HepG2 (cell line): Measurements from ENCODE around the gene CCT6A. TPM values are rescaled to one million over a fixed set of nuclear protein-coding genes. Genes with fewer than 3 reads are reported as not detected.

Source experiments
- AHR ChIP-seq: IDR thresholded peaks from 2 replicates; pipeline ENCODE4 v1.6.1; 2018; ENCODE audit warnings: missing genetic modification reagents, missing compliant biosample characterization
- FOXP1 ChIP-seq, 2 experiments: fragments of 450-650 bp in 1 of 2; IDR thresholded peaks; 2 replicates each; pipeline ENCODE4 v1.6.1; 2017 to 2018; ENCODE audit warnings: antibody characterized with exemption in 1 of 2
- HMG20A ChIP-seq: IDR thresholded peaks from 2 replicates; pipeline ENCODE4 v1.6.1; 2016; ENCODE audit warnings: borderline replicate concordance
- HNF1B ChIP-seq: sonication (generic); formaldehyde crosslinking; IDR thresholded peaks from 2 replicates; pipeline ENCODE4 v1.5.1; 2020; ENCODE audit warnings: mild to moderate bottlenecking, moderate library complexity, missing genetic modification reagents
- MIER2 ChIP-seq: IDR thresholded peaks from 2 replicates; pipeline ENCODE4 v1.6.1; 2016; ENCODE audit warnings: missing biosample characterization, missing genetic modification reagents
- PRPF4 ChIP-seq: fragments of 200-400 bp; formaldehyde crosslinking; IDR thresholded peaks from 2 replicates; pipeline ENCODE4 v1.6.1; 2016; ENCODE audit warnings: low read length, low read depth; ENCODE audit not compliant: poor library complexity, severe bottlenecking
- RELA ChIP-seq: sonication (generic); formaldehyde crosslinking; IDR thresholded peaks from 2 replicates; pipeline ENCODE4 v1.4.0; 2020; ENCODE audit warnings: missing genetic modification reagents
- ZFAT ChIP-seq: sonication (generic); formaldehyde crosslinking; conservative IDR thresholded peaks from 2 replicates; pipeline ENCODE4 v1.8.1; 2023; ENCODE audit warnings: missing genetic modification reagents, inconsistent platforms
- ZNF18 ChIP-seq: sonication (generic); formaldehyde crosslinking; IDR thresholded peaks from 2 replicates; pipeline ENCODE4 v1.8.0; 2022; ENCODE audit warnings: mild to moderate bottlenecking, missing genetic modification reagents; ENCODE audit not compliant: insufficient replicate concordance
- ZNF556 ChIP-seq: sonication (generic); formaldehyde crosslinking; IDR thresholded peaks from 2 replicates; pipeline ENCODE4 v1.4.0; 2020; ENCODE audit warnings: mild to moderate bottlenecking, missing genetic modification reagents, borderline replicate concordance
- ZNF720 ChIP-seq: sonication (generic); formaldehyde crosslinking; IDR thresholded peaks from 2 replicates; pipeline ENCODE4 v1.4.0; 2020; ENCODE audit warnings: missing genetic modification reagents
- polyA plus RNA-seq, 8 experiments: library from polyadenylated mRNA; depleted of rRNA in 3 of 8; stranded (reverse) in 7 of 8; unstranded in 1 of 8; fragments of >200 nt; fragmentation: Illumina TruSeq in 4 of 8; extraction: Trizol in 4 of 8; gene quantifications; 2 replicates each; pipeline versions ENCODE4 v1.2.1 to v1.2.3, GENCODE V29; 2011 to 2016; ENCODE audit warnings: low read depth in 4 of 8, missing spikeins in 1 of 8, mixed read lengths in 1 of 8; ENCODE audit not compliant: insufficient read depth in 1 of 8
- total RNA-seq, 5 experiments: library from RNA; depleted of rRNA; stranded (reverse); fragments of >200 nt; fragmentation: Illumina TruSeq; extraction: Trizol; gene quantifications; 2 replicates each; pipeline ENCODE4 v1.2.3, GENCODE V29; 2016; ENCODE audit warnings: low read depth in 1 of 5
- TF ChIP-seq, protein P1 (sequence below): sonication (generic); formaldehyde crosslinking; IDR thresholded peaks from 2 replicates; pipeline ENCODE4 v1.9.0; 2021; ENCODE audit warnings: missing genetic modification reagents, mild to moderate bottlenecking, borderline replicate concordance
- TF ChIP-seq, protein P2 (sequence below): sonication (generic); formaldehyde crosslinking; IDR thresholded peaks from 2 replicates; pipeline ENCODE4 v1.4.0; 2020; ENCODE audit warnings: missing genetic modification reagents
- TF ChIP-seq, protein P3 (sequence below): sonication (generic); formaldehyde crosslinking; IDR thresholded peaks from 2 replicates; pipeline ENCODE4 v1.4.0; 2020; ENCODE audit warnings: mild to moderate bottlenecking, missing genetic modification reagents
- TF ChIP-seq, protein P4 (sequence below): sonication (generic); formaldehyde crosslinking; IDR thresholded peaks from 2 replicates; pipeline ENCODE4 v1.4.0; 2020; ENCODE audit warnings: missing genetic modification reagents, borderline replicate concordance

The CCT6A gene
- total and polyA plus RNA-seq, 2 of the 13 experiments (the other 11 are each of a cell fraction or from before 2014, with no cell fraction given) = 219 to 292 TPM

GRCh38 chr7:56028942-56029630 is 22.5 kb upstream of the CCT6A start (continued):
- TF ChIP-seq, protein P1, sequence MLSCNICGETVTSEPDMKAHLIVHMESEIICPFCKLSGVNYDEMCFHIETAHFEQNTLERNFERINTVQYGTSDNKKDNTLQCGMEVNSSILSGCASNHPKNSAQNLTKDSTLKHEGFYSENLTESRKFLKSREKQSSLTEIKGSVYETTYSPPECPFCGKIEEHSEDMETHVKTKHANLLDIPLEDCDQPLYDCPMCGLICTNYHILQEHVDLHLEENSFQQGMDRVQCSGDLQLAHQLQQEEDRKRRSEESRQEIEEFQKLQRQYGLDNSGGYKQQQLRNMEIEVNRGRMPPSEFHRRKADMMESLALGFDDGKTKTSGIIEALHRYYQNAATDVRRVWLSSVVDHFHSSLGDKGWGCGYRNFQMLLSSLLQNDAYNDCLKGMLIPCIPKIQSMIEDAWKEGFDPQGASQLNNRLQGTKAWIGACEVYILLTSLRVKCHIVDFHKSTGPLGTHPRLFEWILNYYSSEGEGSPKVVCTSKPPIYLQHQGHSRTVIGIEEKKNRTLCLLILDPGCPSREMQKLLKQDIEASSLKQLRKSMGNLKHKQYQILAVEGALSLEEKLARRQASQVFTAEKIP (CRISPR knock-in tag) = no peak
- TF ChIP-seq RELA (CRISPR knock-in tag) (no peak; the same call in 1 of the 2 replicates), ZFAT (no peak), PRPF4 (no peak), ZNF18 (CRISPR knock-in tag) (no peak), FOXP1 (IDR thresholded peaks at IDR 0.05) (no peak), FOXP1 (CRISPR knock-in tag; IDR thresholded peaks at IDR 0.05) (peak; percentile 54; the same call in 1 of the 2 replicates), MIER2 (CRISPR knock-in tag) (no peak), AHR (no peak), HNF1B (CRISPR knock-in tag) (peak; percentile 60; the same call in 1 of the 2 replicates), ZNF556 (CRISPR knock-in tag) (no peak), ZNF720 (CRISPR knock-in tag) (no peak), HMG20A (CRISPR knock-in tag) (peak; percentile 83)
- TF ChIP-seq, protein P2, sequence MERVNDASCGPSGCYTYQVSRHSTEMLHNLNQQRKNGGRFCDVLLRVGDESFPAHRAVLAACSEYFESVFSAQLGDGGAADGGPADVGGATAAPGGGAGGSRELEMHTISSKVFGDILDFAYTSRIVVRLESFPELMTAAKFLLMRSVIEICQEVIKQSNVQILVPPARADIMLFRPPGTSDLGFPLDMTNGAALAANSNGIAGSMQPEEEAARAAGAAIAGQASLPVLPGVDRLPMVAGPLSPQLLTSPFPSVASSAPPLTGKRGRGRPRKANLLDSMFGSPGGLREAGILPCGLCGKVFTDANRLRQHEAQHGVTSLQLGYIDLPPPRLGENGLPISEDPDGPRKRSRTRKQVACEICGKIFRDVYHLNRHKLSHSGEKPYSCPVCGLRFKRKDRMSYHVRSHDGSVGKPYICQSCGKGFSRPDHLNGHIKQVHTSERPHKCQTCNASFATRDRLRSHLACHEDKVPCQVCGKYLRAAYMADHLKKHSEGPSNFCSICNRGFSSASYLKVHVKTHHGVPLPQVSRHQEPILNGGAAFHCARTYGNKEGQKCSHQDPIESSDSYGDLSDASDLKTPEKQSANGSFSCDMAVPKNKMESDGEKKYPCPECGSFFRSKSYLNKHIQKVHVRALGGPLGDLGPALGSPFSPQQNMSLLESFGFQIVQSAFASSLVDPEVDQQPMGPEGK (CRISPR knock-in tag) = no peak
- TF ChIP-seq, protein P3, sequence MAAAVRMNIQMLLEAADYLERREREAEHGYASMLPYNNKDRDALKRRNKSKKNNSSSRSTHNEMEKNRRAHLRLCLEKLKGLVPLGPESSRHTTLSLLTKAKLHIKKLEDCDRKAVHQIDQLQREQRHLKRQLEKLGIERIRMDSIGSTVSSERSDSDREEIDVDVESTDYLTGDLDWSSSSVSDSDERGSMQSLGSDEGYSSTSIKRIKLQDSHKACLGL = no peak
- TF ChIP-seq, protein P4, sequence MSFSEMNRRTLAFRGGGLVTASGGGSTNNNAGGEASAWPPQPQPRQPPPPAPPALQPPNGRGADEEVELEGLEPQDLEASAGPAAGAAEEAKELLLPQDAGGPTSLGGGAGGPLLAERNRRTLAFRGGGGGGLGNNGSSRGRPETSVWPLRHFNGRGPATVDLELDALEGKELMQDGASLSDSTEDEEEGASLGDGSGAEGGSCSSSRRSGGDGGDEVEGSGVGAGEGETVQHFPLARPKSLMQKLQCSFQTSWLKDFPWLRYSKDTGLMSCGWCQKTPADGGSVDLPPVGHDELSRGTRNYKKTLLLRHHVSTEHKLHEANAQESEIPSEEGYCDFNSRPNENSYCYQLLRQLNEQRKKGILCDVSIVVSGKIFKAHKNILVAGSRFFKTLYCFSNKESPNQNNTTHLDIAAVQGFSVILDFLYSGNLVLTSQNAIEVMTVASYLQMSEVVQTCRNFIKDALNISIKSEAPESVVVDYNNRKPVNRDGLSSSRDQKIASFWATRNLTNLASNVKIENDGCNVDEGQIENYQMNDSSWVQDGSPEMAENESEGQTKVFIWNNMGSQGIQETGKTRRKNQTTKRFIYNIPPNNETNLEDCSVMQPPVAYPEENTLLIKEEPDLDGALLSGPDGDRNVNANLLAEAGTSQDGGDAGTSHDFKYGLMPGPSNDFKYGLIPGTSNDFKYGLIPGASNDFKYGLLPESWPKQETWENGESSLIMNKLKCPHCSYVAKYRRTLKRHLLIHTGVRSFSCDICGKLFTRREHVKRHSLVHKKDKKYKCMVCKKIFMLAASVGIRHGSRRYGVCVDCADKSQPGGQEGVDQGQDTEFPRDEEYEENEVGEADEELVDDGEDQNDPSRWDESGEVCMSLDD = 0 out of 2 replicates have a peak, but pooled peaks have one; percentile 3
